Thyroid gland (tissue), 4 donors: ENCODE data around the gene RGS4. TPM values are rescaled to one million over a fixed set of nuclear protein-coding genes. Genes with fewer than 3 reads are reported as not detected.

Experiments
- DNase-seq, 2 donors: peaks; one replicate each; pipeline ENCODE4 v3.0.0-alpha.2; 2019
- H3K27ac ChIP-seq, 3 donors: fragments of 200-600 bp; sonication (generic); 1 replicate in 2 of 3; 2 replicates in 1 of 3; pipeline ENCODE4 v1.5.1; 2016 to 2019; ENCODE audit warnings: mild to moderate bottlenecking in 1 of 3, moderate library complexity in 1 of 3
- H3K27me3 ChIP-seq: fragments of 200-600 bp; sonication (generic); one replicate; pipeline ENCODE4 v1.5.1; 2019
- H3K36me3 ChIP-seq, 2 donors: fragments of 200-600 bp; sonication (generic); one replicate each; pipeline ENCODE4 v1.5.1; 2016 to 2019
- H3K4me1 ChIP-seq, 2 donors: fragments of 200-600 bp; sonication (generic); one replicate each; pipeline ENCODE4 v1.5.1; 2017 to 2019
- H3K4me3 ChIP-seq, 3 donors: fragments of 200-600 bp; sonication (generic); replicated peaks in 1 of 3; 1 replicate in 2 of 3; 2 replicates in 1 of 3; pipeline ENCODE4 v1.5.1; 2016; ENCODE audit warnings: mild to moderate bottlenecking in 1 of 3
- H3K9me3 ChIP-seq: fragments of 200-600 bp; sonication (generic); one replicate; pipeline ENCODE4 v1.5.1; 2017
- POLR2A ChIP-seq, 2 donors: fragments of 450-650 bp; IDR thresholded peaks; one replicate each; pipeline ENCODE4 v1.6.1; 2017; ENCODE audit warnings: antibody characterized with exemption in 2 of 2, mild to moderate bottlenecking in 2 of 2, moderate library complexity in 1 of 2
- WGBS, 2 donors: methylation state at CpG; one replicate each; pipeline ENCODE4 v1.1.5; 2017; 5-methylcytosine and 5-hydroxymethylcytosine counted together
- intact Hi-C: fragments of 100-400 bp; cut with DNase I; formaldehyde crosslinking; loops from one replicate; pipeline ENCODE4 v1.15.1; 2023
- total RNA-seq, 4 donors: library from RNA; depleted of rRNA; stranded (reverse); fragments of >200 nt; gene quantifications; one replicate each; pipeline ENCODE4 v1.2.3, GENCODE V29; 2016
- TF ChIP-seq, protein P1 (sequence below), 6 experiments: fragments of 200-600 bp in 3 of 6; fragments of 450-650 bp in 3 of 6; sonication (generic) in 3 of 6; IDR thresholded peaks; one replicate each; pipeline ENCODE4 v1.5.1; 2016 to 2019; ENCODE audit warnings: antibody characterized with exemption in 6 of 6, mild to moderate bottlenecking in 2 of 6, inconsistent platforms in 1 of 6, moderate library complexity in 1 of 6

RGS4 gene
- total RNA-seq, 4 donors from 2014 or later = 1.8 to 10.5 (median 3.7) TPM

DNA sequence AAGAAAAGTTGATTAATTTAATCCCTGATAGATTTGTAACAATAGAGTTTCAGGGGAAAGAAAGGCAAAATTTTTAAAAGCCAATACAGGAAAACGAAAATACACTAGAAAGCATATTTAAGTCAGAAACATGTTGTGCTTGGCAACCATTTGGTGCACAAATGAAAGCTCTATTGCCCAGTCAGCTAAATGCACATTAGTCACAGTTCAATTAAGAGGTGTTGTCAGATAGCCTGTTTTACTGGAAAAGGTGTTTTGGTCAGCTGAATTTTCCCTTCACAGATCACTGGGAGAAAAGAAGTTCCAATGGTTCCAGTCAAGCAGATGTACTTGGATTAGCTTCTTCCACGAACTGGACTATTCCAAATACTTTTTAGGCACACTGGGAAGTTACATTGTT lies 25.4 kb downstream of the RGS4 start:
- H3K4me3 ChIP-seq = no peak overlapping the region
- 64 to 72% methylated on average over 2 of the region's 2 CpGs for WGBS, 2 donors
- H3K4me1 ChIP-seq = no peaks in the 10 kb centered on the region
- TF ChIP-seq POLR2A (IDR thresholded peaks at IDR 0.05) = no peak
- TF ChIP-seq, protein P1, sequence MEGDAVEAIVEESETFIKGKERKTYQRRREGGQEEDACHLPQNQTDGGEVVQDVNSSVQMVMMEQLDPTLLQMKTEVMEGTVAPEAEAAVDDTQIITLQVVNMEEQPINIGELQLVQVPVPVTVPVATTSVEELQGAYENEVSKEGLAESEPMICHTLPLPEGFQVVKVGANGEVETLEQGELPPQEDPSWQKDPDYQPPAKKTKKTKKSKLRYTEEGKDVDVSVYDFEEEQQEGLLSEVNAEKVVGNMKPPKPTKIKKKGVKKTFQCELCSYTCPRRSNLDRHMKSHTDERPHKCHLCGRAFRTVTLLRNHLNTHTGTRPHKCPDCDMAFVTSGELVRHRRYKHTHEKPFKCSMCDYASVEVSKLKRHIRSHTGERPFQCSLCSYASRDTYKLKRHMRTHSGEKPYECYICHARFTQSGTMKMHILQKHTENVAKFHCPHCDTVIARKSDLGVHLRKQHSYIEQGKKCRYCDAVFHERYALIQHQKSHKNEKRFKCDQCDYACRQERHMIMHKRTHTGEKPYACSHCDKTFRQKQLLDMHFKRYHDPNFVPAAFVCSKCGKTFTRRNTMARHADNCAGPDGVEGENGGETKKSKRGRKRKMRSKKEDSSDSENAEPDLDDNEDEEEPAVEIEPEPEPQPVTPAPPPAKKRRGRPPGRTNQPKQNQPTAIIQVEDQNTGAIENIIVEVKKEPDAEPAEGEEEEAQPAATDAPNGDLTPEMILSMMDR (IDR thresholded peaks at IDR 0.05) = no peak
- H3K27me3 ChIP-seq = no peaks in the 10 kb centered on the region
- no peak for DNase-seq
- no peak overlapping the region for H3K27ac ChIP-seq
- intact Hi-C loops = no loop called here
- no peaks in the 10 kb centered on the region for H3K36me3 ChIP-seq
- H3K9me3 ChIP-seq = no peaks in the 10 kb centered on the region

- TF ChIP-seq POLR2A (IDR thresholded peaks at IDR 0.05) = no peak
- TF ChIP-seq, protein P1 (IDR thresholded peaks at IDR 0.05) = no peak
- intact Hi-C loops = no loop called here
- DNase-seq = no peak
- no peaks in the 10 kb centered on the region for H3K27me3 ChIP-seq
- no peak overlapping the region for H3K27ac ChIP-seq
- no peaks in the 10 kb centered on the region for H3K9me3 ChIP-seq
- 89 to 98% methylated on average over 1 of the region's 1 CpG for WGBS, 2 donors
- H3K36me3 ChIP-seq = no peaks in the 10 kb centered on the region
- H3K4me3 ChIP-seq = no peak overlapping the region
- H3K4me1 ChIP-seq = no peaks in the 10 kb centered on the region
These were observed 26.1 kb downstream of the RGS4 start for GRCh38 chr1:163095213-163095612.

DNA sequence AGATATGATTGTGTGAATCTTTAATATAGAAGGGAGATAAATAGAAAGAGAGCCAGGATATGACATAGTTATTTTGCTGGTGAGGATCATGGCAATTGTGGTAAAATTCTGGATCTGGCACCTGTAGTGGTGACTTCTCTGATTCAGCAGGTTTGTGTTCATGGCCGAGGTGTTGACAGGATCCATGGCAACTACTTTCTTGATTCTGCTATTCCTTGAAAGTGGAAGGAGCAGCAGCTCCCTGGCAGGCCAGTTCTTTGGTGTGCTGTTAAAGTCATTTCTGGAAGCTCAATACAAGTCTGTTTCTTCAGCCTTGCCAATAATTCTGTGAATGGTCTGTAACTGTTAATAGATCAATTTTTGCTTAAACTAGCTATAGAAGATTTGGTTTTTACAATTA lies 33.4 kb downstream of the RGS4 start:
- WGBS, 2 donors = 71 to 73% methylated on average over 1 of the region's 1 CpG
- Histone ChIP-seq H3K4me1 (no peaks in the 10 kb centered on the region), H3K27ac (no peak overlapping the region), H3K4me3 (no peak overlapping the region), H3K27me3 (no peaks in the 10 kb centered on the region), H3K9me3 (no peaks in the 10 kb centered on the region), H3K36me3 (no peaks in the 10 kb centered on the region)
- no peak for TF ChIP-seq POLR2A (IDR thresholded peaks at IDR 0.05)
- TF ChIP-seq, protein P1 (IDR thresholded peaks at IDR 0.05) = no peak
- intact Hi-C loops = no loop called here
- DNase-seq = no peak

DNA sequence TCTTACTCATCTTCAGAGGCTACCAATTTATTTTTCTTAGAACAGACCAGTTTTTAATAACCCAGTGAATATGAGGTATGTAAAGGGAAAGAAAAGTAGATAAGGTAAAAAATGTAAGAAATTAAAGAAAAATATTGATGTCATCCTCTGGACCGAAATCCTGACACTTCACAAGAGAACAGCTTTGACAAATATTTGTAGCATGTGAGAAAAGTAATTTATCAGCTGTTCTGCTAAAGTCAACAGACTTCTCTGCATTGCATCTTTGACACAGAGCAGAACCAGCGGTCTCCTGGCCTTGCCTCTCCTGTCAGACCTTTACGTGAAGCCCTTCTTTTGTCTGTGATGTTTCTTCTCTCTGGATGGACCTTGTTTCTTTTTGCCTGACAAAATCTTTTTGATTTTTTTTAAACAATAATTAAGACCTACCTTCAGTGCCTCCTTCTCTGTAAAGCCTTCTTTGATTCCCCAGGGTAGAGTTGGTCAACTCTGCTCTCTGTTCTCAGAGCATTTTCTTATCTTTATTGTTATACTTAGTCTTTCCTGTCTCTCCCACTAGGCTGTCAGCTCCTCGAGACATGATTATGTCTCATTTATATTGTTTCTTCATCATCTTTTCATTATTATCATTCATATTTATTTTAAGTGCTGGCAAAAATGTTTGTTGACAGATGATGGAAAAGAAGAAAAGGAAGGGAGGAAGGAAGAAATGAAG lies 35.4 kb downstream of the RGS4 start:
- Histone ChIP-seq H3K9me3 (no peaks in the 10 kb centered on the region), H3K4me1 (no peaks in the 10 kb centered on the region), H3K27me3 (no peaks in the 10 kb centered on the region), H3K27ac (no peak overlapping the region), H3K36me3 (no peaks in the 10 kb centered on the region), H3K4me3 (no peak overlapping the region)
- DNase-seq = no peak
- TF ChIP-seq, protein P1 (IDR thresholded peaks at IDR 0.05) = no peak
- TF ChIP-seq POLR2A (IDR thresholded peaks at IDR 0.05) = no peak
- WGBS, 2 donors = 78 to 80% methylated on average over 4 of the region's 4 CpGs
- intact Hi-C loops = no loop called here

- Histone ChIP-seq H3K9me3 (no peaks in the 10 kb centered on the region), H3K4me1 (no peaks in the 10 kb centered on the region), H3K36me3 (no peaks in the 10 kb centered on the region), H3K27me3 (no peaks in the 10 kb centered on the region), H3K27ac (no peak overlapping the region), H3K4me3 (no peak overlapping the region)
- no peak for DNase-seq
- intact Hi-C loops = no loop called here
- TF ChIP-seq, protein P1 (IDR thresholded peaks at IDR 0.05) = no peak
- TF ChIP-seq POLR2A (IDR thresholded peaks at IDR 0.05) = no peak
- 67 to 70% methylated on average over 2 of the region's 2 CpGs for WGBS, 2 donors
These were observed 37.3 kb downstream of the RGS4 start for GRCh38 chr1:163106364-163106987.
